Gastroesophageal sphincter (tissue), 4 donors: ENCODE measurements around the gene MSH5. TPM values are rescaled to one million over a fixed set of nuclear protein-coding genes. Genes with fewer than 3 reads are reported as not detected.
"Not testable (repeated sequence)": the region's sequence is repeated elsewhere in the genome, so short reads cannot be mapped to it uniquely, and the experiment has no call there.

Experiments used
- ATAC-seq: fragments of 150-250 bp; one replicate; pipeline ENCODE4 v1.9.1; 2016; ENCODE audit warnings: mild to moderate bottlenecking, moderate library complexity
- H3K27ac ChIP-seq, 4 donors: fragments of 200-600 bp; sonication (generic) in 3 of 4; 1 replicate in 3 of 4; 2 replicates in 1 of 4; pipeline ENCODE4 v1.5.1; 2016 to 2019
- H3K27me3 ChIP-seq: fragments of 200-600 bp; sonication (generic); one replicate; pipeline ENCODE4 v1.5.1; 2019
- H3K36me3 ChIP-seq, 2 donors: fragments of 200-600 bp; sonication (generic); one replicate each; pipeline ENCODE4 v1.5.1; 2019; ENCODE audit warnings: control low read depth in 1 of 2
- H3K4me1 ChIP-seq, 3 donors: fragments of 200-600 bp; sonication (generic); 1 replicate in 2 of 3; 2 replicates in 1 of 3; pipeline ENCODE4 v1.5.1; 2016 to 2019; ENCODE audit warnings: control low read depth in 2 of 3
- H3K4me3 ChIP-seq, 2 donors: fragments of 200-600 bp; sonication (generic); one replicate each; pipeline ENCODE4 v1.5.1; 2019; ENCODE audit warnings: mild to moderate bottlenecking in 1 of 2, moderate library complexity in 1 of 2
- H3K9me3 ChIP-seq, 3 donors: fragments of 200-600 bp; sonication (generic); one replicate each; pipeline ENCODE4 v1.5.1; 2017 to 2019; ENCODE audit warnings: control low read depth in 2 of 3
- EP300 ChIP-seq: sonication (generic); formaldehyde crosslinking; IDR thresholded peaks from one replicate; pipeline ENCODE4 v1.6.1; 2017; ENCODE audit warnings: antibody characterized with exemption, mild to moderate bottlenecking
- POLR2A ChIP-seq, 2 donors: fragments of 450-650 bp; IDR thresholded peaks; one replicate each; pipeline ENCODE4 v1.6.1; 2017; ENCODE audit warnings: antibody characterized with exemption in 2 of 2, mild to moderate bottlenecking in 2 of 2, moderate library complexity in 1 of 2
- POLR2AphosphoS5 ChIP-seq: sonication (generic); formaldehyde crosslinking; IDR thresholded peaks from one replicate; pipeline ENCODE4 v1.6.1; 2017; ENCODE audit warnings: antibody characterized with exemption
- WGBS, 2 donors: methylation state at CpG; one replicate each; pipeline ENCODE4 v1.1.5; 2018; ENCODE audit warnings: low coverage in 1 of 2; 5-methylcytosine and 5-hydroxymethylcytosine counted together
- total RNA-seq, 4 donors: library from RNA; depleted of rRNA; stranded (reverse); fragments of >200 nt; gene quantifications; one replicate each; pipeline ENCODE4 v1.1.0, GENCODE V29; 2016
- TF ChIP-seq, protein P1 (sequence below), 4 experiments: fragments of 200-600 bp in 2 of 4; fragments of 450-650 bp in 2 of 4; sonication (generic) in 1 of 4; IDR thresholded peaks; one replicate each; pipeline ENCODE4 v1.5.1; 2017 to 2019; ENCODE audit warnings: antibody characterized with exemption in 4 of 4, mild to moderate bottlenecking in 2 of 4, moderate library complexity in 2 of 4

MSH5 gene
- total RNA-seq, 4 donors from 2014 or later, result 1.9 to 12.7 (median 6.7) TPM

DNA sequence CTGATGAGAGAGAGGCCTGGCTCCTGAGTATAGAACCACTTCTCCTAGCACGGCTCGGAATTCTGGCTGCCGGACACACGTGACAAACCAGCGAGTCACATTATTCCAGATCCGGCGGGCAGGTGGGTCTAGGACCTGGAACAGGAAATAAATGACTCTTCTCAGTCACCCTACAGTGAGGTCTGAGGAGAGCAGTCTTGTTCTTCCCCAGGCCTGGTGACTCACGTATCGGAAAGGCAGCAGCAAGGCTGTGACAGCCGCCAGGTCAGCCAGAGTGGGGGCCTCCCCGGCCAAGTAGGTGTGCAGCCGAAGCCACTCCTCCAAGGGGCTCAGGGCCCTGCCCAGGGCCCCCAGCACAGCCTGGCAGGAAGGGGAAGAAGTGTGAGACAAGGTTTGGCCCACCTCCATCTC lies 53.0 kb downstream of the MSH5 start:
- no peak overlapping the region for H3K4me3 ChIP-seq
- no peaks in the 10 kb centered on the region for H3K9me3 ChIP-seq
- no peaks in the 10 kb centered on the region for H3K27me3 ChIP-seq
- no peak for ATAC-seq
- WGBS, 2 donors, result 96% methylated on average over 5 of the region's 12 CpGs; no CpG with 5 or more reads in 1 of the 2 donors
- H3K27ac ChIP-seq, result peak overlapping the region in 1 of 4 donors; percentile 18
- peaks cover 0 to 22% (median 12%) of the 10 kb centered on the region in 3 donors for H3K4me1 ChIP-seq
- TF ChIP-seq, protein P1, sequence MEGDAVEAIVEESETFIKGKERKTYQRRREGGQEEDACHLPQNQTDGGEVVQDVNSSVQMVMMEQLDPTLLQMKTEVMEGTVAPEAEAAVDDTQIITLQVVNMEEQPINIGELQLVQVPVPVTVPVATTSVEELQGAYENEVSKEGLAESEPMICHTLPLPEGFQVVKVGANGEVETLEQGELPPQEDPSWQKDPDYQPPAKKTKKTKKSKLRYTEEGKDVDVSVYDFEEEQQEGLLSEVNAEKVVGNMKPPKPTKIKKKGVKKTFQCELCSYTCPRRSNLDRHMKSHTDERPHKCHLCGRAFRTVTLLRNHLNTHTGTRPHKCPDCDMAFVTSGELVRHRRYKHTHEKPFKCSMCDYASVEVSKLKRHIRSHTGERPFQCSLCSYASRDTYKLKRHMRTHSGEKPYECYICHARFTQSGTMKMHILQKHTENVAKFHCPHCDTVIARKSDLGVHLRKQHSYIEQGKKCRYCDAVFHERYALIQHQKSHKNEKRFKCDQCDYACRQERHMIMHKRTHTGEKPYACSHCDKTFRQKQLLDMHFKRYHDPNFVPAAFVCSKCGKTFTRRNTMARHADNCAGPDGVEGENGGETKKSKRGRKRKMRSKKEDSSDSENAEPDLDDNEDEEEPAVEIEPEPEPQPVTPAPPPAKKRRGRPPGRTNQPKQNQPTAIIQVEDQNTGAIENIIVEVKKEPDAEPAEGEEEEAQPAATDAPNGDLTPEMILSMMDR (IDR thresholded peaks at IDR 0.05), result no peak
- TF ChIP-seq POLR2AphosphoS5 (no peak), POLR2A (IDR thresholded peaks at IDR 0.05) (no peak)
- peaks cover 0 to 51% of the 10 kb centered on the region in 2 donors for H3K36me3 ChIP-seq

DNA sequence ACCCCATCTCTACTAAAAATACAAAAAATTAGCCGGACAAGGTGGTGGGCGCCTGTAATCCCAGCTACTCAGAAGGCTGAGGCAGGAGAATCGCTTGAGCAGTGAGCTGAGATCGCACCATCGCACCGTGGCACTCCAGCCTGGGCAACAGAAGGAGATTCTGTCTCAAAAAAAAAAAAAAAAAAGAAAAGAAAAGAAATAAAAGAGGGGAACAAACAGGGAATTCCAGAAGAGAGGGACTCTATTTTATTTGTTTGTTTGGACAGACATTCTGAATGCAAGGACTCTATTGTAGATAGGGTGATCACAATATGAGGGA lies 54.1 kb downstream of the MSH5 start:
- 87% methylated on average over 6 of the region's 6 CpGs; no CpG with 5 or more reads in 1 of the 2 donors for WGBS, 2 donors
- ATAC-seq, H3K27me3 ChIP-seq, H3K9me3 ChIP-seq: not testable (repeated sequence)
- peak overlapping the region in 3 of 4 donors; percentile 95 to 97 (median 96) for H3K27ac ChIP-seq
- H3K4me1 ChIP-seq, result peaks cover 0 to 22% (median 12%) of the 10 kb centered on the region in 3 donors
- peaks cover 0 to 46% of the 10 kb centered on the region in 2 donors for H3K36me3 ChIP-seq
- H3K4me3 ChIP-seq, result peak overlapping the region in 1 of 2 donors; percentile 63

GRCh38 chr6:31794294-31794865 lies 54.6 kb downstream of the MSH5 start:
- peaks cover 0 to 41% of the 10 kb centered on the region in 2 donors for H3K36me3 ChIP-seq
- peak overlapping the region; percentile 63 to 66 for H3K4me3 ChIP-seq
- H3K9me3 ChIP-seq, result no peaks in the 10 kb centered on the region
- H3K27ac ChIP-seq, result peak overlapping the region; percentile 65 to 97 (median 96)
- TF ChIP-seq POLR2AphosphoS5, result no peak
- TF ChIP-seq, protein P1 (IDR thresholded peaks at IDR 0.05), result no peak
- no peak for TF ChIP-seq POLR2A (IDR thresholded peaks at IDR 0.05)
- TF ChIP-seq EP300, result no peak
- no peaks in the 10 kb centered on the region for H3K27me3 ChIP-seq
- peaks cover 0 to 22% (median 12%) of the 10 kb centered on the region in 3 donors for H3K4me1 ChIP-seq
- no peak for ATAC-seq
- WGBS, 2 donors, result 10 to 39% methylated on average over 3 to 5 of the region's 7 CpGs

DNA sequence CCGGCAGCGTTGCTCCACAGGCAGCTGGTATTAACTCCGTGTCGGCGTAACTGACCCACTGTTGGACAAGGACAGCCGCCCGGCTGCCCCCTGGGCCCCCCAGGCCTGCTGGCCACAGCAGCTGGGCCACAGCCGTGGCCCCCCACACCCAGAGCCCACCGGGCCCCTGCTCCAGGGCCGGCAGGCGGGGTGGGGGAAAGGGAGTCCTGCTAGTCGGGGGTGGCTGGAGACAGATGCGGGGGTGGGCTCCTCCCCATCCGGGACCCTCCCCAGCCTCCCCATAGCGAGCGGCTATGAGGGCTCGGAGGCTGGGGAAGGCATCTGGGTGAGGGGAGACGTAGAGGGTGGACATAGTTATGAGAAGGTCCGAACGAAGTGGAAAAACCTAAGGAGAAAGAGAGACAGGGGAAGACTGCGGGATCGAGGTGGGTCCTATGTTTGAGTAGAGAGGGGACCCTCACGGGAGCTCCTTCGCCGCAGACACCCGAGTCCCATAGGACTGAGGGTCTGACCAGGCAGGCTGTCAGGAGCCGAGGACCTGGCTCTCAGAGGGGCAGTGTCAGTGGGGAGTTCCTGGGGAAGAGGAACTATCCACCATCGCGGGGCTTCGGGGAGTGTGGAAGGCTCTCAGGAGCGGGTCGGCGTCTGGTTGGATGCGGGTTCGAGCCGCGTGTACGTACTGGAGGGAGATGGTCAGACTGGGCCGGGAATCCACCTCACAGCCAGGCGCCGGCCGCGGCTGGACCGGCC lies 55.2 kb downstream of the MSH5 start:
- Histone ChIP-seq H3K9me3 (no peaks in the 10 kb centered on the region), H3K27me3 (no peaks in the 10 kb centered on the region), H3K4me1 (peaks cover 0 to 22% (median 12%) of the 10 kb centered on the region in 3 donors), H3K27ac (peak overlapping the region; percentile 65 to 97 (median 96)), H3K36me3 (peaks cover 0 to 39% of the 10 kb centered on the region in 2 donors), H3K4me3 (peak overlapping the region; percentile 63 to 66)
- peak in 1 of 2 donors; percentile 28 for TF ChIP-seq POLR2A (IDR thresholded peaks at IDR 0.05)
- no peak for TF ChIP-seq EP300
- no peak for ATAC-seq
- 0% methylated on average over 11 to 12 of the region's 44 CpGs for WGBS, 2 donors

DNA sequence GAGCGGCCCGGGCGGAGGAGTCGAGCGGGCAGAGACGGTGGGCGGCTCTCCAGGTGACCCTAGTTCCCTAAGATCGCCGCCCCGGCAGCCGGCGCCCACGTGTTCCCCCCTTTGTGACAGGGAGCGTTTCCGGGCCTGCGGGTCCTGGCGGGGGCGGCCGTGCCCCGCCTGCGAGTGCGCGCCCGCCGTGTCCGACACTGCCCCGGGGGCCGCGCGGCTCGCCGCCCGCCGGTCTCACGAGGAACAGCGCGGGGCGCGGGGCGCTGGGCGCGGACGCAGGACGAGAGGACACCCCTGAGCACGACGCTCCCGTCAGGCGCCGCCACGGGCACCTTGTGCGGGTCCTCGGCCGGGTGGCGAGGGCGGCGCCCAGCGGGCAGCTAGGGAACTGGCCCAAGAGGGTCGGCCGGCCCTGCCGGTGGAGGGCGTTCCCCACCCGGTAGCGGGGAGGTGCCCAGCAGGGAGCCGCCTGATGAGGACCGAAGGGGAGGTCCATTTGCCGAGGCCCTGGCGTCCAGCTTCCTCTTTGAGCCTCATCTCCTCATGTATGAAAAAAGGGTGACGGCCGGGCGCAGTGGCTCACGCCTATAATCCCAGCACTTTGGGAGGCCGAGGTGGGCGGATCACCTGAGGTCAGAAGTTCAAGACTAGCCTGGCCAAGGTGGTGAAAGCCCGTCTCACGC lies 56.0 kb downstream of the MSH5 start, which contains the start of gene VARS1:
VARS1 (minus strand) TSS at position 137 of the 683 bp plus-strand sequence. CDS start 535 bp downstream, outside the sequence.
- TF ChIP-seq, protein P1 (IDR thresholded peaks at IDR 0.05), result peak in 3 of 4 experiments; percentile 91 to 96 (median 96)
- TF ChIP-seq EP300 (no peak), POLR2A (IDR thresholded peaks at IDR 0.05) (peak; percentile 27 to 69), POLR2AphosphoS5 (peak; percentile 53)
- H3K9me3 ChIP-seq, result no peaks in the 10 kb centered on the region
- H3K36me3 ChIP-seq, result peaks cover 0 to 34% of the 10 kb centered on the region in 2 donors
- no peaks in the 10 kb centered on the region for H3K27me3 ChIP-seq
- H3K27ac ChIP-seq, result peak within 1 kb of the TSS; percentile 65 to 97 (median 96)
- peak within 1 kb of the TSS; percentile 63 to 66 for H3K4me3 ChIP-seq
- peak; percentile 98 for ATAC-seq
- peaks cover 0 to 22% (median 12%) of the 10 kb centered on the region in 3 donors for H3K4me1 ChIP-seq
- WGBS, 2 donors, result 10% methylated on average over 2 of the region's 75 CpGs; no CpG with 5 or more reads in 1 of the 2 donors
